ENCODE results near the gene SYNDIG1L.
"Not testable (repeated sequence)": the region's sequence is repeated elsewhere in the genome, so short reads cannot be mapped to it uniquely, and the experiment has no call there.

SYNDIG1L gene

DNA sequence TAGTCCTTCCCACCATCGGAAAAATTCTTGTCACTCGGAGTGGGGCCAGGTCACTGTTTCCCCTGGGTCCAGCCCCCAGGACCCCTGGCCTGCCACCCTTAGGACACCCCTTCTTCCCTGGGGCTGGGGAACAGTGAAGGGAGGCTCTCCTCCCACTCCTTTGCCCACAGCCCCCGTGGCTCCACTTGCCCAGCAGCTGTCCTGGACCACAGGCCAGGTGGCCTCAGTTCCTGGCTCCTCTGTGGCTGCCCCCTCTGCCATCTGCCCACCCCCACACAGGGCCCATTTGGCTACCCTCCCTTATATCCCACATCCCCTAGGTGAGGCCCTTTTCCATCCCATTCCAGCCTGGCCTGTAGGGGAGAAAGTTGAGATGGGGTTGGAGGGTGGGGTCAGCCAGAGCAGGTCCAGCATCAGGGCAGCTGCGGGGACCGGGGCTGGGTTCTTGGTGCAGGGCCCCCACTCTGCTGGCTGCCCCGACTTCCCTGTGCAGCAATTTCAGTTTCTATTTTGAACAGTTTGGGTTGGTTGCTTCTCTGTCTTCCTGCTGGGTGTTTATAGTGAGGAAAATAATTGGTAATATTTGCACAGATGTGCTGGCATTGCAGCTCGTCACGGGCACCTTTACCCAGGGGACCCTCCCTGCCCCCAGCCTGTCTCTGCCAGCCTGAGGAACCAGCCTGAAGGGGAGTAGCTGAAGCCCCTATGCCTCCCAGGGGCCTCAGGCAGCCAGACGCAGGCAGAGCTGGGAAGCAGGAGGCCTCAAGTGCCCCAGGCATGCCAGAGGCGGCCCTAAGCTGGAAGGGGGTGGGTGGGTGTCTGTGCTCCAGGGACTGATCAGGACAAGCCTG lies 23.4 kb downstream of the SYNDIG1L start:
- DNase-seq (ENCODE audit: low spot score), result no peak

DNA sequence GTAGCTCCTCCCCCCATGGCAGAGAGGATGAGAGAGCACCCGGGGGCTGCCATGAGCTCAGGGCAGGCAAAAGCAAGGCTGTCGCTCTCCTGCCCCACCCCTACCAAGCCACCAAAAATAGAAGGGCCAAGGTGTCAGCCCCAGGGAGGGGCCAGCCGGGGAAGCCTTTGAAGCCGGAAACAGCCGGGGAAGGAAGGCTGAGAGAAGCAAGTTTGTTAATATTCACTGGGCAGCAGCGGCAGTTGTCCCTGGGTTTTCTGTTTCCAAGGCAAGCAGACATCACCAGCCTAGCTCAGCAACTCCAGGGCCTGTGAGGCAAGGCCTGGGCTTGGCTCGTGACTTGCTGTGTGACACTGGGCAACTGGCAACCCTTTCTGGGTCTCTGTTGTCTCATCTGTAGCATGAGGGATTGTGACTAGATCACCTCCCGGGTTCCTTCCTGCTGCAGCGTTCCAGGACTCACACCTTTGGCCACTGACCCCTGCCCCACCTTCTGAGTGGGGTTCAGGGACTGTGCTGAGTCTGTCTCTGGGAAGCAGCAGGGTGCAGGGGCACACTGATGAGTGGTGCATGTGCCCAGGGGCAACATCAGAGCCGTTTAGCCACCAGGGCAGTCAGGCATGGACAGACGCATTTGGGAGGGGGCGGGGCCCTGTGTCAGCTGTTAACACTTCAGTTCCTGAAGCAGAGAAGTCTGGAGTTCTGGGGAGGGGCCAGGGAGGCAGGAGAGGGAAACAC lies 24.3 kb downstream of the SYNDIG1L start:
- DNase-seq (ENCODE audit: low spot score), result peak; percentile 44

DNA sequence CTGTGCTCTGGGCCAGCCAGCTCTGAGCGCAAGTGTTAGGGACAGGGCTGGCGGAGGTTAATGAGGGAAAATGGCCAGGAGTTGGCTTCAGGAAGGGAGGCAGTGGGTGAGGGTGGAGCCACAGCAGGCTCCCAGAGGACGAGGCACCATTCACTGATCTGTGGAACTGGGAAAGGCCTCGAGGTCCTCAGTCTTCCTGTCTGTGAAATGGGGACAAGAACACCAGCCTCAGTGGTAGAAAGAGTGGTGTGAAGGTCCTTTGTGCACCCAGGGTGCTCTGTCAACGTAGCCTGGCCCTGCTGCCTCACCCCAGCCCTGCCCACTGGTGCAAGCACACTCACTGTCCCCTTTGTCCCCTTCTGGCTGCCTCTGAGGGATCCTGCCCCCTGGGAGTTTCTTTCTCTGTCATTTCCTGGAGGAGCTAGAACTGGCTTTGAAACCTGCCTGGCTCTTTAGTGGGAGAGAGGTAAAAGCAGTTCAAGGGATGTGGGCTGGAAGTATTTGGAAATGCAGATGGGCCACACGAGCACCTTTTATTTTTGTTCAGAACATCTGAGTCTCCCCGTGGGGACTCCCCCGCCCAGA lies 25.0 kb downstream of the SYNDIG1L start:
- no peak for DNase-seq (ENCODE audit: low spot score)

DNA sequence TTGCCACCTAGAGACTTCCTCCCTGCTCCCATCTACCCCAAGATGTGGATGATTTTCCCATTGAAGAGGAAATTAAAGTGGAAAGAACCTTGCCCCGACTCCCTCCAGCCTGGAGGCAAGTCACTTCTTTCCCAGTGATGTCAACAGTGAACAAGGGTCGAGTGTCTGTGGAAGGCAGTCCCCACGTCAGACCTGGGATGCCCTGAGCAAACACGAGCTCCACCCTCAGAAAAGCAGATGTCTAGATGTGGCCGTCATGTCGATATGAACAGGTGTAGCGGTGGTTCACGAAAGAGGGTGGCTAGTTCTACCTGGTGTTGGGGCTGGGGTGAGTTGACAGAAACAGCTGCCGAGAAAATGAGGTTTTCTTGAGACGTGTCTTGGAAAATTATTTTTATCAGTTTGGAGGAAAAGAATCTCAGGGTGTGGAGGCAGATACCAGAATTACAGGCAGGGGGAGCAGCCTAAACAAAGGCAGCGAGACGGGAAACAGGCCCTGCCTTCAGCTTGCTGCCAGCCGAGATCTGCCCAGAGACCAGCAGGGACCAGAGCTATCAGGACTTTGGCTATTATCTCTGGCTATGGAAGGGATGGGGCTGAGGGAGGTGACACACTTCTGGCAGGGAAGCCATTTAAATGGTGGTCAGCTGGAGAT lies 25.9 kb downstream of the SYNDIG1L start:
- peak; percentile 26 for DNase-seq (ENCODE audit: low spot score)

DNA sequence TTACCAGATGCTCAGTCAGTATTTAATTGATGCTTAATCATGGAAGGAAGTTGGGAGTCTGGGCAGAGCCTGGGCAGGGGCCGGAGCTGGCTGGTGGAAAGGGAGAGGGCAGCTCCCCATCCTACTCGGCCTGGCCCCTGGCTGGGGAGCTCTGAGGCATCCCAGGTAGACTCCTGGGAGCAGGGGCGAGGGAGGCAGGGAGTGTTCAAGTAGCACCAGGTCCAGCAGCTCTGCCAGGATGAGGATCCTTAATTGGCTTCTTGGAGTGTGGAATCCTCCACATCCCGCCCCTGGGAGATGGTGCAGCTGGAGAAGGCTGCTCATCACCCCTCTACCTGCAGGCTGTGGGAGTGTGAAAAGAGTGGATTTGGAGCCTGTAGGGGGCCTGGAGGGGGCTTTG lies 30.9 kb downstream of the SYNDIG1L start:
- no peak for DNase-seq (ENCODE audit: low spot score)

DNA sequence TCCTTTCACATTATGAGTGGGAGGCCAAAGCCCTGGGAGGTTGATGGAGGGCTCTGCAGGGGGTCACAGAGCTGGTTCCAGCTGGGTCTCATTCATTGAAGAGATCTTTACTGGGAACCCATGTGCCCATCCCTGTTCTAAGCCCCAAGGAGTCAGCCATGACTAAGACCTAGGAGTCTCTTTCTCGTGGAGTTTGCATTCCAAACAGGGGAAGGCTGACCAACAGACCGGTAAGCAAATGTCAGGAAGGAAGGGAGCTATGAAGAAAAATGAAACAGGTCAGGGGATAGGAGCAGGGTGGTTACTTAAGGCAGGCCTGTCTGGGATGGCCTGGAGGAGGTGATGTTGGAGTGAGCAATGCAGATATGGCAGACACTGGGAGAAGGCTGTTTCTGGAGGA lies 31.5 kb downstream of the SYNDIG1L start:
- no peak for DNase-seq (ENCODE audit: low spot score)

DNA sequence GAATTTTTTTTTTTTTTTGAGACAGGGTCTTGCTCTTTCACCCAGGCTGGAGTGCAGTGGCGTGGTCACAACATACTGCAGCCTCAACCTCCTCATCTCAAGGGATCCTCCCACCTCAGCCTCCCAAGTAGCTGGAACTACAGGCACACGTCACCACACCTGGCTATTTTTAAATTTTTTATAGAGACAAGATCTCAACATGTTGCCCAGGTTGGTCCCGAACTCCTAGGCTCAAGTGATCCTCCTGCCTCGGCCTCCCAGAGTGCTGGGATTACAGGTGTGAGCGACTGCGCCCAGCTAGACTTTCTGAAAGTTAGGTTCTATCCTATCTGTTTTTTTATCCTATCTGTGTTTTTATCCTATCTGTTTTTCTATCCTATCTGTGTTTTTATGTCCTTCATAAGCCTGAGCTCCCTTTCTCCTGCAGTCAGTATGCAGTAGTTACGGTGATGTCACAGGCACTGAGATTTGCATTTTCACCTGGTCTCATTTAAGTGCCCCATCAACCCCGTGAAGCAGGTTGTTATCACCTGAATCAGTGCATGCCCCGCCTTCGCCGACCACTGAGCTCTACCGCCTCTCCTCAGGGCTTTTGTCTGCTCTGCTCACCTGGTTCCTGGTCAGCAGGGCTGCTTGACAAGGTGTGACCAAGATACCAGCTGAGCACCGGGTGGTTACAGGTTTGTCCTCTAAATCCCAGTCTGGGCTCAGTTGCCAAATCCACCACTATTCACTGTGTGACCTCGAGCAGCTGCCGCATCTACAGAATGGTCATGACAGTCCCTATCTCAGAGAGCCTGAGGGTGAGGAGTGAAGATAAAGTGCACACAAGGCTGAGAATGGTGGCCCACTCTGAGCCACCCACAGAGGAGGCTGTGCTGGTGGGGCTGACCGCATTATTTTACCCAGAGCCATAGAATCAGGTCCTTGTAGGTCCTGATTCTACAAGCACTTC lies 33.1 kb downstream of the SYNDIG1L start:
- no peak for DNase-seq (ENCODE audit: low spot score)

DNA sequence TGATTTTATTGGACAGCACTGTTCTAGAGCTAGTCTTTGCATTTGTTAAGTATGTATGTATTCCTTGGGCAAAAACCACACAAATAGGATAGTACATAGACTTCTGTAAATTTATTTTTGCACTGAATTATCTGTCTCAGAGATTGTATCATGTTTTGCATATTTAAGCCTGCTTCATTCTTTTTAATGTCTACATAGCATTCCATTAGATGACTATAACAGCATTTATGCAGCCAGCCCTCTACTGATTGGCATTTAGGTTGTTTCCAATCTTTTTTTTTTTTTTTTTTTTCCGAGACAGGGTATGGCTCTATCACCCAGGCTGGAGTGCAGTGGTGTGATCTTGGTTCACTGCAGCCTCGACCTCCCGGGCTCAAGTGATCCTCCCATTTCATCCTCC lies 34.5 kb downstream of the SYNDIG1L start:
- DNase-seq (ENCODE audit: low spot score), result no peak

DNA sequence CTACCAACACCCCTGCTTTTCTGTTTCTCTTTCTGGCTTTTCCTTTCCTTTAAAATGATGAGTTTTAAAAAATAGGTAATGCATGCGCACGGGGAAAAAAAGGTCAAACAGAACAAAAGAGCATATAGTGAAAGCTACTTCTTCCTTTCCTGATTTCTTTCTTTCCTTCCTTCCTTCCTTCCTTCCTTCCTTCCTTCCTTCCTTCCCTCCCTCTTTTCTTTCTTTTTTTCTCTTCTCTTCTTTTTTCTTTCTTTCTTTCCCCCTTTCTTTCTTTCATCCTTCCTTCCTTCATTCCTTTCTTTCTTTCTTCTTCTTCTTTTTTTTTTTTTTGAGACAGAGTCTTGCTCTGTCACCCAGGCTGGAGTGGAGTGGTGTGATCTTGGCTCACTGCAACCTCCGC lies 35.5 kb downstream of the SYNDIG1L start:
- not testable (repeated sequence) for DNase-seq (ENCODE audit: low spot score)

DNA sequence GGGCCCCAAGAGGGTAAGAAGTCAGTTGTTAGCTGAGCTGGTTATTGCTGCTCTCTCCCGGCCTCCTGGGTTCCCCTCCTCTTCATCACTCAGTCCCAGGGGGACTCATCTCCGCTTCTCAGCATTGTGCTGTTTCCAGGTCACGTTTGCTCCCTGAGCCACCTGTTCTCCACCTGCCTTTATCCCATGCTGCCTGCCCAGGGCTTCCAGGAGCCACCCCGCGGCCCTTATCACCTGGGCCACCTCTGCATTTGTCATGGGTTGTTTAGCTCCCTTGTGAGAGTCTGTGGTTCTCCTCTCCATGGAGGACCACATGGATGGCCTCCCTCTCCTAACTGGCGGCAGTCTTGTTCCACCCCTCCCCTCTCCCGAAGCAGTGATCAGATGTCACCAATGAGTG lies 36.0 kb downstream of the SYNDIG1L start:
- no peak for DNase-seq (ENCODE audit: low spot score)

DNA sequence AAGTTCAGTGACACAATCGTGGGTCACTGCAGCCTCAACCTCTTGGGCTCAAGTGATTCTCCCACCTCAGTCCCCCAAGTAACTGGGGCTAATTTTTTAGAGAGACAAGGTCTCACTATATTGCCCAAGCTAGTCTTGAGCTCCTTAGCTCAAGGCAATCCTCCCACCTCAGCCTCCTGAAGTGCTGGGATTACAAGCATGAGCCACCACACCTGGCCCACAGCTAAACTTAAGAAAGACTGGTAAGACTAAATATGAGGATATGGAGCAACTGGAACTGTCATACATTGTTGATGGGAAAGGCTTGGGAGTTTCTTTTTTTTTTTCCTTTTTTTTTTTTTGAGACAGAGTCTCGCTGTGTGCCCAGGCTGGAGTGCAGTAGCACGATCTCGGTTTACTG lies 43.8 kb downstream of the SYNDIG1L start:
- no peak for DNase-seq (ENCODE audit: low spot score)

DNA sequence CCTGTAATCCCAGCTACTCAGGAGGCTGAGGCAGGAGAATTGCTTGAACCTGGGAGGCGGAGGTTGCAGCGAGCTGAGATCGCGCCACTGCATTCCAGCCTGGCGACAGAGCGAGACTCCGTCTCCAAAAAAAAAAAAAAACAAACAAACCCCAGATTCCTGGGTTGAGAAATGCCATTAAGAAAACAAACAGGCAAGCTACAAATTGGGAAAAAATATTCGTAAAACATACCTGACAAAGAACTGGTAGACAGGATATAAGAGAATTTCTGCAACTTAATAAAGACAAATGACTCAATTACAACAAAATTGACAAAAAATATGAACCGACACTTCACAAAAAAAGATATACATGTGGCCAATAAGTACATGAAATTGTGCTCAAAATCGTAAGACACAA lies 44.4 kb downstream of the SYNDIG1L start:
- DNase-seq (ENCODE audit: low spot score), result not testable (repeated sequence)

DNA sequence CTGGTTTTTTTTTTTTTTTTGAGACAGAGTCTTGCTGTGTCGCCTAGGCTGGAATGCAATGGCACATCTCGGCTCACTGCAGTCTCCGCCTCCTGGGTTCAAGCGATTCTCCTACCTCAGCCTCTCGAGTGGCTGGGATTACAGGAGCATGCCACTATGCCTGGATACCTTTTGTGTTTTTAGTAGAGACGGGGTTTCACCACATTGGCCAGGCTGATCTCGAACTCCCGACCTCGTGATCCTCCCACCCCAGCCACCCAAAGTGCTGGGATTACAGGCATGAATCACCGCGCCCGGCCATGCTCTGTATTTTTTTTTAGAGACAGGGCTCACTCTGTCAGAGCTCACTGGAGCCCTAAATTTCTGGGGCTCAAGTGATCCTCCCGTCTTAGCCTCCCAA lies 45.2 kb downstream of the SYNDIG1L start:
- no peak for DNase-seq (ENCODE audit: low spot score)

DNA sequence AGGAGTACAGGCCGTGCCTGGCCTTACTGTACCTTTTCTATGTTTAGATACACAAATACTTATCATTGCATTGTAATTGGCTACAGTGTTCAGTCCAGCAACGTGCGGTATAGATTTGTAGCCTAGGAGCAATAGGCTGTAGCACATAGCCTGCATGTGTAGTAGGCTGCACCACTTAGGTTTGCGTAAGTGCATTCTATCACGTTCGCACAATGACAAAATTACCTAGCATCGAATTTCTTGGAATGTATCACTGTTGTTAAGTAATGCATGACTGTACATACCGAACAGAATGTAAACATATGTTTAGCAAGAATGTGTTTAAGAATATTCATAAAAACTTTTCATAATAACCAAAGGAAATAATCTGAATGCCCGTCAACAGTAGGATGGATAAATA lies 45.8 kb downstream of the SYNDIG1L start:
- no peak for DNase-seq (ENCODE audit: low spot score)

DNA sequence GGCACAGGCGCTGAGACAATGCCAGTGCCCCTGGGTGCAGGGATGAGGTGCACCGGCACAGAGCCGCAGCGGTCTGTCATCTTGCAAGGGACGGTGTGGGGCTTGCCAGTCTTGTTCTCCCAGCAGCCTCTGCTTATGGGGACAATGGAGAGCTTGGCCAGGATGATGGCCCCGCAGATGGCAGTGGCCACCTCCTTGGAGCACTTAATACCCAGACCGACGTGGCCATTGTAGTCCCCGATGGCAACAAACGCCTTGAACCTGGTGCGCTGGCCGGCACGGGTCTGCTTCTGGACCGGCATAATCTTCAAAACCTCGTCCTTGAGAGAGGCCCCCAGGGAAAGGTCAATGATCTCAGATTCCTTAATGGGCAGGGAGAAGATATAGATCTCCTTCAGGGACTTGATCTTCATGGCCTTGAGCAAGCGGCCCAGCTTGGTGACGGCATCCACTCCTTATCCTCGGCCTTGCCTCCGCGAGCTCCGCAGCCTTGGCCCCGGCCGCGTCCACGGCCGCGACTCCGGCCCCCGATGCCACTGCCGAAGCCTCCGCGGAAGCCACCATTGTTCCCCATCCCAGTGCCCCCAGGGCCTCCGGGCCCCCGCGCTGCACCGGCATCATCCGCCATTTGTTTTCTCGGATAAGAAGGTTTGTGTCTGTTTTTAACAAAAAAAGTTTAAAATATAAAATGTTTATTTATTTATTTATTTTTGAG lies 47.9 kb downstream of the SYNDIG1L start:
- DNase-seq (ENCODE audit: low spot score), result no peak

DNA sequence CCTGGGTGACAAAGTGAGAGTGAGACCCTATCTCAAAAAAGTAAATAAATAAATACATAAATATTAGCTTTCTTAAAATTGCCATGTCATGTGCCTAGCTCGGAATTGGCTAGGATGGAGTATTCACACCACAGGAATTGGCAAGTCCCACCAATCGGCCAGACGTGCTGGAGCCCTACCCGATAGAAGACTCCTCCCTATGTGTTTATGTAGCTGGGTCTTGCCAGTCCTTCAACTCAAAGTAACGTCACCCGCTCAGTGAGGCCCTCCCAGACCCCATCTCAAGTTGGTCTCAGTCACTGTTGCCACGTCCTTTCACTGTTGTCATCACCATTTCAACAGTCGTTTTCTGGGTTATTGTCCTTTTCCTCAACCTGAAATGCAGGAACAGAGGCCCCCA lies 57.6 kb downstream of the SYNDIG1L start:
- no peak for DNase-seq (ENCODE audit: low spot score)

DNA sequence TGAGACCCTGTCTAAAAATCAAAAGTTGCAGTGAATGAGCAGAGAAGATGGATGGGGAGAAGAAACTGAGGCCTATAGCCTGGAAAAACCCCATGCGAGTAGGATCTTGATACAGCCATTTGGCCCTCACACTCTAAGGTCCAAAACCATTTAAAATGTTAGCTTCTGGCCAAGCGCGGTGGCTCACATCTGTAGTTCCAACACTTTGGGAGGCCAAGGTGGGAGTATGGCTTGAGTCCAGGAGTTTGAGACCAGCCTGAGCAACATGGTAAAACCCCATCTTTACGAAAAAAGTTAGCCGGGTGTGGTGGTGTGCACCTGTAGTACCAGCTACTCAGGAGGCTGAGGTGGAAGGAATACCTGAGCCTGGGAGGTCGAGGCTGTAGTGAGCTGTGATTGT lies 58.0 kb downstream of the SYNDIG1L start:
- DNase-seq (ENCODE audit: low spot score), result no peak

DNA sequence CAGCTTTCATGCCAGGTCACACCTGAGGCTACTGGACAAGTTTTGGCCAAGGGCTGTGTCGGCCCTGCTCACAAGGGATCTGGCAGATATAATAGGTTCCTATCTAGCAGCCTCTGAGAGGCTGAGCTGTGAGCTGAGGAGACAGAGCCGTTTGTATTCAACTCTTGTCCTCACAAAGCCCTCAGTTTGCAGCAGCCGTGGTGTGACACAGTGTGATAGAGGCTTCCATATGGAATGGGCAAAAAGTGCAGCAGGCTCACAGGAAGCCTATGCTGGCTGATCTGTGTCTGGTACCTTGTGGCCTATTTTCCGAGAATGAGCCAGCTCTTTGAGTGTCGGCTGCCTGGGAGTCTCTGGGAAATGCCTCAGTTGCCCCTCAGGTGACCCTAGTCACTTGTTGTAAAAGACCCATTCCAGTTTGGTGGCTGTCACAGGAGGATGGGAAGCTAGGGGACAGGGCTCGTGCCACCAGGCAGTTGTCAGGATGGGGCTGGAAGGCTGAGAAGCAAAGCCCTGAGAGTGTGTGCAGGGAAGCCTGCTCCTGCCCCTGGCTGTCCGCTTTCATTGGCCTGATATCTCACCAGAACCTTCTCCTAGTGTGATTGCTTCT lies 61.6 kb downstream of the SYNDIG1L start:
- DNase-seq (ENCODE audit: low spot score), result no peak

DNA sequence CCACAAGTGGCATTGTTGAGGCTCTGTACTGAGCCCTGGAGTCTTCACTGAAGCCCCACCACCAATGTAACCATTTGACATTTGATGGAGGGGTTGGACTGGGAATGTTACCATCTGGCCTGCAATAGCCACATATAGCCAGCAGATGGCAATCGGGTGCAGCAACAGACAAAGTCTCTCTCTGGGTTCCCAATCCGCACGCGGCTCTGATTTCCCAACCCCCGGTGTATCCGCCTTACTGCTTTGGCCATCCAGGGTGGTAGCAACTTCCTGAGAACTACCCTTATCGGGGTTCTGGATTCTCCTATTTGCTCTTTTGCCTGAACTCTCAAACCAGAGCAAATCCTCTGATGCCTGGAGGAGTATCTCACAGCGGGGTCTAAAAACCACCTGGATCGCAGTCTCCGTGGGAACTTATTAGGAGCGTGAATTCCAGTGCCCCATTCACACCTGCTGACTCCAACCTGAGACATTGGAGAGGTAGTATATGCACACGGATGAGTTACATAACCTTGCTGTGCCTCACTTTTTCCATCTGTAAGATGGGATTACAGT lies 63.6 kb downstream of the SYNDIG1L start:
- DNase-seq (ENCODE audit: low spot score), result peak; percentile 76

DNA sequence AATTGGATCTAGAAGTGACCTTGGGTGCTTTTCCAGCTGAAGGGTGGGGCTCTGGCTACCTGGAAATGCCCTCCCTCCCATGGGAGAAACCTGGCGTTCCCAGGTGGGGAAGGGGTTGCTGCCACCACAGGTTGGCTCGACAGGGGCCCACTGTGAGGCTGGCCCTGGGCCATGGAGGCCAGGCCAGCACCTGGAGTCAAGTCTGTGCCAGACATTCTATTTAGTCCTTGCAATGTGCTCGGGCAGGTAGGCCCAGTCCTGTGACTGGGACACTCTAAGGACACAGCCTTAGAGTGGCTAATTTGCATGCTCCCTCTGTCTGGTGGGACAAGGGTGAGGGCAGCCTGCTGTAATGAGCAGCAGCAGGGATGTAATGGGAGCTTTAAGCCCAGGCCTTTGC lies 65.8 kb downstream of the SYNDIG1L start:
- no peak for DNase-seq (ENCODE audit: low spot score)

Measured in SW480 (cell line).